Prostate gland (tissue), 2 donors: Measurements from ENCODE around the gene MID1IP1. TPM values are rescaled to one million over a fixed set of nuclear protein-coding genes. Genes with fewer than 3 reads are reported as not detected.
A peak's percentile ranks its signal among the peaks of the same experiment; 100 is the strongest.

Experiments used
- DNase-seq: peaks from one replicate; pipeline ENCODE4 v3.0.0-alpha.2; 2019; ENCODE audit warnings: low spot score
- H3K27ac ChIP-seq, 2 donors: fragments of 200-600 bp; sonication (generic); 2 replicates each; pipeline ENCODE4 v1.5.1; 2017 to 2019
- H3K27me3 ChIP-seq: fragments of 200-600 bp; sonication (generic); replicated peaks from 2 replicates; pipeline ENCODE4 v1.5.1; 2019; ENCODE audit not compliant: insufficient read depth
- H3K36me3 ChIP-seq, 2 donors: fragments of 200-600 bp; sonication (generic); 1 replicate in 1 of 2; 2 replicates in 1 of 2; pipeline versions ENCODE4 v1.5.1 to v1.8.1; 2017 to 2019
- H3K4me1 ChIP-seq: fragments of 200-600 bp; sonication (generic); replicated peaks from 2 replicates; pipeline ENCODE4 v1.5.1; 2019
- H3K4me3 ChIP-seq, 2 donors: fragments of 200-600 bp; sonication (generic); 2 replicates each; pipeline ENCODE4 v1.5.1; 2017 to 2019
- H3K9me3 ChIP-seq: fragments of 200-600 bp; sonication (generic); 2 replicates; pipeline ENCODE4 v1.5.1; 2017
- CTCF ChIP-seq, 4 experiments: fragments of 200-600 bp in 2 of 4; fragments of 450-650 bp in 2 of 4; sonication (generic) in 2 of 4; IDR thresholded peaks; 1 replicate in 3 of 4; 2 replicates in 1 of 4; pipeline ENCODE4 v1.5.1; 2016 to 2019; ENCODE audit warnings: antibody characterized with exemption in 4 of 4, mild to moderate bottlenecking in 2 of 4, moderate library complexity in 2 of 4
- POLR2A ChIP-seq: fragments of 450-650 bp; IDR thresholded peaks from one replicate; pipeline ENCODE4 v1.6.1; 2016; ENCODE audit warnings: antibody characterized with exemption, mild to moderate bottlenecking
- POLR2AphosphoS5 ChIP-seq: sonication (generic); formaldehyde crosslinking; IDR thresholded peaks from one replicate; pipeline ENCODE4 v1.6.1; 2017; ENCODE audit warnings: antibody characterized with exemption
- WGBS: methylation state at CpG from one replicate; pipeline ENCODE4 v1.1.5; 2018; 5-methylcytosine and 5-hydroxymethylcytosine counted together
- intact Hi-C: fragments of 100-400 bp; cut with DNase I; formaldehyde crosslinking; loops from one replicate; pipeline ENCODE4 v1.14.2; 2022
- total RNA-seq, 2 donors: library from RNA; depleted of rRNA; stranded (reverse); fragments of >200 nt; gene quantifications; one replicate each; pipeline ENCODE4 v1.1.0, GENCODE V29; 2016

Gene MID1IP1
- total RNA-seq, 2 donors from 2014 or later, result 34.7 to 129 TPM

- H3K27ac ChIP-seq, result no peak overlapping the region
- no peaks in the 10 kb centered on the region for H3K9me3 ChIP-seq
- intact Hi-C loops, result loop anchor here (5.0 kb wide), 1 partner anchor 1372 kb away; no protein-coding TSS in a partner anchor
- no peak for DNase-seq
- no peaks in the 10 kb centered on the region for H3K27me3 ChIP-seq
- TF ChIP-seq POLR2AphosphoS5 (no peak), CTCF (IDR thresholded peaks at IDR 0.05) (no peak), POLR2A (no peak)
- H3K4me1 ChIP-seq, result no peaks in the 10 kb centered on the region
- H3K4me3 ChIP-seq, result no peak overlapping the region
- H3K36me3 ChIP-seq, result no peaks in the 10 kb centered on the region
- WGBS, result 84% methylated on average over 5 of the region's 5 CpGs
Measured at GRCh38 chrX:38799995-38800580, 1.2 kb upstream of the MID1IP1 start.

- Histone ChIP-seq H3K4me1 (no peaks in the 10 kb centered on the region), H3K9me3 (no peaks in the 10 kb centered on the region), H3K27ac (peak overlapping the region; percentile 84 to 86), H3K4me3 (peak overlapping the region; percentile 47), H3K27me3 (no peaks in the 10 kb centered on the region), H3K36me3 (no peaks in the 10 kb centered on the region)
- DNase-seq, result no peak
- TF ChIP-seq POLR2AphosphoS5 (no peak), CTCF (IDR thresholded peaks at IDR 0.05) (no peak), POLR2A (no peak)
- 0% methylated on average over 3 of the region's 3 CpGs for WGBS
- intact Hi-C loops, result loop anchor here (5.0 kb wide), 1 partner anchor 1369 kb away; no protein-coding TSS in a partner anchor
Measured at GRCh38 chrX:38803243-38803587, 2.0 kb downstream of the MID1IP1 start.

- Histone ChIP-seq H3K9me3 (no peaks in the 10 kb centered on the region), H3K27me3 (no peaks in the 10 kb centered on the region), H3K27ac (peak overlapping the region; percentile 84 to 86), H3K36me3 (no peaks in the 10 kb centered on the region), H3K4me3 (peak overlapping the region; percentile 47), H3K4me1 (no peaks in the 10 kb centered on the region)
- TF ChIP-seq POLR2A (peak; percentile 76), CTCF (IDR thresholded peaks at IDR 0.05) (no peak), POLR2AphosphoS5 (peak; percentile 79)
- WGBS, result 1% methylated on average over 16 of the region's 64 CpGs
- DNase-seq, result peak; percentile 68
- intact Hi-C loops, result loop anchor here (5.0 kb wide), 1 partner anchor 1368 kb away; no protein-coding TSS in a partner anchor
Measured at GRCh38 chrX:38803588-38804431, 2.6 kb downstream of the MID1IP1 start.

GRCh38 chrX:38804432-38804681 is 3.1 kb downstream of the MID1IP1 start:
- TF ChIP-seq POLR2A (no peak), CTCF (IDR thresholded peaks at IDR 0.05) (no peak), POLR2AphosphoS5 (no peak)
- Histone ChIP-seq H3K27me3 (no peaks in the 10 kb centered on the region), H3K4me1 (no peaks in the 10 kb centered on the region), H3K36me3 (no peaks in the 10 kb centered on the region), H3K4me3 (peak overlapping the region; percentile 47), H3K27ac (peak overlapping the region; percentile 84 to 86), H3K9me3 (no peaks in the 10 kb centered on the region)
- DNase-seq, result no peak
- intact Hi-C loops, result loop anchor here (5.0 kb wide), 1 partner anchor 1368 kb away; no protein-coding TSS in a partner anchor
- WGBS, result no CpG with 5 or more reads among the region's 19 CpGs
